GM19455 (cell line): ENCODE data around the gene ELOVL6.
"Not testable (repeated sequence)": the region's sequence is repeated elsewhere in the genome, so short reads cannot be mapped to it uniquely, and the experiment has no call there.

ENCODE experiments used
- ATAC-seq: cut with Tn5 transposase; IDR thresholded peaks from one replicate; pipeline ENCODE4 v1.9.1; 2021; ENCODE audit not compliant: unreplicated experiment

ELOVL6 gene

DNA sequence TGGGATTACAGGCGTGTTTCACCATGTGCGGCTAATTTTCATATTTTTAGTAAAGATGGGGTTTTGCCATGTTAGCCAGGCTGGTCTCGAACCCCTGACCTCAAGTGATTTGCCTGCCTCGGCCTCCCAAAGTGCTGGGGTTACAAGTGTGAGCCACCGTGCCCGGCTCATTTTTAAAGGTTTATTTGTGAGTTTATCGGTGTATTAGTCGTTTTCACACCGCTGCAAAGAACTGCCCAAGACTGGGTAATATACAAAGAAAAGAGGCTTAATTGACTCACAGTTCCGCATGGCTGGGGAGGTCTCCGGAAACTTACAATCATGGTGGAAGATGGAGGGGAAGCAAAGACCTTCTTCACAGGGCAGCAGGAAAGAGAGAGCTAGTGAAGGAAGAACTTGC is 159.3 kb downstream of the ELOVL6 start:
- not testable (repeated sequence) for ATAC-seq

DNA sequence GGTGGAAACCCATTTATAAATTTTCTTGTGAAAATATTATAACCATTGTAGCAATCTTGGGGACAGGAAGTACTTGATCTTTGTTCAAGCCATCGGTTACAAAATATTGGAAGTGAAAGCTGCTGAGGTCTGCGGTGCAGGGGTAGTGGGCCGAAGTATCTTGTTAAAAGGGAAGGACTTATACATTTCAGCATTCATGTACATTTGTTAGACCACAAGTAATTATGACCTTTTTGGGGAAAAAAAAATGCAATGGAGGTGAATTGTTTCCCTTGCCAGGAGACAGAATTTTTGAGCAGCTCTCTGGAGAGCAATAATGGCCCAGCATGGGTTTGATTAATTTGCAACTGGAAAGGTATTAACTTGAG is 164.4 kb downstream of the ELOVL6 start:
- peak; percentile 96 for ATAC-seq

DNA sequence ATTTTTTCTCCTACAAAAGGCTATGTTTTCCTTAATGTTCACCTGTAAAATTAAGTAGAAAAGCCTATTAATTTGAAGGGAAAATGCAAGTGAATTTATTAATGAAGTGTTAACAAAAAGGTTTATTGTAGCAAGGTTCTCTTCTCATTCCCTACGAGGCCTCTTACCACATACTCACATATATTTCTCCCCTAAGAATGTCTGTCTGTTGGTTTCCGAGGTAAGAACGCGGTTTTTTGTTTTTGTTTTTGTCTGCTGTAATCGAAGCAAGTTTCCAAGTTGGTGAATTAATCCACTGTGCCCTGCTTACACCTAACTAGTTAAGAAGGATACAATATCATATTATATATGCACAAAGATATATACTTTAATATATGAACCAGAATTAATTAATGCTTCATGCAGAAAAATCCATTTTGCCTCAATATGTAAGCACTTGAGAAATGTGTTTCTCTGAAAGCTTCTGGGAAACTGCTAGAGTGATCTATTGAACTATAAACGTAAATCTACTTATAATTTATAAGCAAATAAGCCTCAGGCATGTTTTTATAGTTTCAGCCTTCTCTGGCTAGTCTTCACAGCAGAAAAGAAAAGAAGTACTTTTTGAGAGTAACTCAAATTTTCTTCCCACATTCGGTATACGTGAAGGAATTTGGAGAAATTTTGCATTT is 164.9 kb downstream of the ELOVL6 start:
- ATAC-seq: no peak

DNA sequence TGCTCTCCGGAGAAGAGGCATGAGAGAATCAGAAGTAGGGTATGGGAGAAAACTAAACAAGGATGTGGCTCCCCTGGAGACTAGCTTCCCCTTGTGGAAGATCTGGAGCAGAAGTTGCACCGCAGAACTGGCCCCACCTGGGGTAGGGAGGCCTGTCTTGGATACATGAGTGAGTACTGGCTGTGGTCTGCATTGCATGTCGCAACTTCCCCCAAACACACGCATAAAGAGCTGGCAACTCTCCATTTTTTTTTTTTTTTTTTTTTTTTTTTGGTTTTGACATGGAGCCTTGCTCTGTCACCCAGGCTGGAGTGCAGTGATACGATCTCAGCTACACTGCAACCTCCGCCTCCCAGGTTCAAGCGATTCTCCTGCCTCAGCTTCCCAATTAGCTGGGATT is 165.8 kb downstream of the ELOVL6 start:
- no peak for ATAC-seq

DNA sequence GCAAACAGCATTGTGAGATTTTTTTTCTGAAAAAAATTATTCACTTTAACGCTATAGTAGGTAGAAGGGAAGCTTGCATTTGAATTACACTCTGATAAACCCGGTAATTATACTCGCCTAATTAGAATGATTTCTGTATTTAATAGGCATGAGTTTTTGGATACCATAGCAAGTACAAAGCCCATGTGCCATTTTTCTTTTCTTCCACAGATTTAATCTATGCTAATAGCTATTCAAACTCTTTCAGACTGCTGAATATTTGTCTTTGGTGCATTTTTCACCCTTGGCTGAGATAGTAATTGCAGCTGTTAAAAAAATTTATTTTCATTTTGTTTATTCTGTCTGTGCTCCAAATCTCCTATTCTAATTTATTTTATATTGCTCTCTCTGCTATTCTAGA is 172.7 kb downstream of the ELOVL6 start:
- no peak for ATAC-seq

DNA sequence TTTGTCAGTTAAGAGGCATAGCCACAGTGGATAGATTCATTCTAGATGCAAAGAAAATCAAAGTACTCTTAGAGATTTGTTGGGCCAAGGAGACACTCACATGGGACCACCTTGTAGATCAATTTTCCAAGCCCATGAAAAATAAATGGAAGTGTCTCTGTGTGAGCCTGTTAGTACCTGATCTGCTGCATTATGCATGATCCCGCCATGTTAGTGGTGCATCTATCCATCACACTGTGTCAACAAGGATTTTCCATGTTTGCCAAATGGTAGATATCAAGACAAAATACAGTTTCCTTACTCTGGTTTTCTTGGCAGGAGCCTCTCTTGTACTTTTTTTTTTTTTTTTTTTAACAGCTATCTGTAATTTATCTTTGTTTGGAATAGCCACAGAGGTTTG is 173.4 kb downstream of the ELOVL6 start:
- ATAC-seq: no peak

DNA sequence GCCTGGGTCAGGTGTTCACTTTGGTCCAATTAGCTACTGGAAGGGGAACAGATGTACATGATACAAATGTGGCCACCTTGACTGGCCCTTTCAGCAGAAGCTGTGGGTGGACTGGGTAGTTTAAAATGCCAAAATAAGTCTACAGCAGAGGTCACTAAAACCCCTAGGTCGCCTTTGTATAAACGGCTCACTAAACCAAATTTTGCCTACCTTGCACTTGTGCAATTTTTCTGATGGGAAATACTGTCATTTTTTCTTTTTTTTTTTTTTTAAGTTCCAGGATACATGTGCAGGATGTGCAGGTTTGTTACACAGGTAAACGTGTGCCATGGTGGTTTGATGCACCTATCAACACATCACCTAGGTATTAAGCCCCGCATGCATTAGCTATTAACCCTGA is 176.0 kb downstream of the ELOVL6 start:
- ATAC-seq: no peak

DNA sequence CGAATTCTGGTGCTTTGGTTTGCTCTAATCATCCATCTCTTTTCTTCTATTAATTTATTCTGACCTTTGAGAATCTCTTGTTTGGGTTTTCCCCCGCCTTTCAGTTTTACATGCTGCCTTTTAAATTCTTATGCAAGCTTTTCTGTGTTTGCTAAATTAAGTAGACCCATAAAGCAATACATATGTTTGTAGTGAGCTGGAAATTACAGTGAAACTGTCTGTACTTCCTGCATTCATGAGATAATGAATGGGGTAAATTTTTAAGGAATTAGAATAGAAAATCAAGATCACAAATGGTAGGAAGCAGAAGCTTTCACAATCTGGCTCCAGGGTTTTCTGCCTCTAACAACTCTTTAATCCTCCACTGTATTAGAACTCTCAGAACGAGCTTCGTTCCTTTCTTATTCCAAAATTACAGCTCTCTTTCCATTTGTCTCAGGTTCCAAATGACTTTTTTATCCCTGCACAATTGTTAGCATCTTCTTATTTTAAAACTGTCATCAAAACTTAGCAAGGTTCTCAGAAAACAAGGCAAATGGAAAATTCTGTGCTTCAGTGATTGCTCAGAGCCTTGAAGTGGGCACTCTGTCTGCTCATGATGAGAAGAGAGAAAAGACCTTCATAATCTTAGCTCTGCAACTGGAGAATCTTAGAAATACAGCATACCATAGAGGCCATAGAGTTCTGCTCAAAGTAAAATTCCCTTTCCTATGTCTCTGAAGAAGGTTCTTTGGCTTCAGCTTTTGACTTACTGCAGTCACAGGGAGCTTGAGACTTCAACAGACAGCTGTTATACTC is 177.6 kb downstream of the ELOVL6 start:
- no peak for ATAC-seq

DNA sequence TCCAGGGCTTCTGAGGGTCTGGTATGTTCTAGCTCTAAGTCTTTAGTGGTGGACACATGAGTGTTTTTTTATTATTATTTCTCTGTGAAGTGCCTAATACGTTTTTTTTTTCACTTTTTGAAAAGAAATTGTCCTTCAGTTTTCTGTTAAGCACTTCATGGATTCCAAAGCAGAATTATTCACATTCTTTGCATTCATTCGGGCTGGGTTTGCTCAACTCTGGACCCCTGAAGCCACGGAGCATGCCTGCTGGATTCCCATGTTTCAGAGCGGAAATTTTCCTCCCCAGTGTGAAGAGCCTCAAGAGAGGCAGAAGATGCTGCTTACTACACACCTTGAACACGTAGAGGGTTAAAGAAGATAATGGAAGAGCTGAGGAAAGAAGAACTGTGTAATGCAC is 178.3 kb downstream of the ELOVL6 start:
- no peak for ATAC-seq

DNA sequence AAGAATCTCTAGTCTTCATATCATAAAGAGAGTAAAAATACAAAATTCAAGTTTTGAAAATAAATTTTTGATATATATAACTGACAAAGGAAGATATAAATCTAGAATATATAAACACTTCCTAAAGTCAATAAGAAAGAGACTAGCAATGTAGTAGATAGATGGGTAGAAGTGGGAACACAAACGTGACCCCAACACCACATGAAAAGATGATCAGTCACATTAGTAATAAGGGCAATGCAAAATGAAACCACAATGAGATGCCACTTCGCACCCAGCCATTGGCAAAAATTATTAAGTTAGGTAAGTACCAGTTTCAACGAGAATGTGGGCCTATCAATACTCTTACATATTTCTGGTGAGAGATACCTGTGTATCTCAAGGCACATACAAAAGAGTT is 179.3 kb downstream of the ELOVL6 start:
- ATAC-seq: no peak

DNA sequence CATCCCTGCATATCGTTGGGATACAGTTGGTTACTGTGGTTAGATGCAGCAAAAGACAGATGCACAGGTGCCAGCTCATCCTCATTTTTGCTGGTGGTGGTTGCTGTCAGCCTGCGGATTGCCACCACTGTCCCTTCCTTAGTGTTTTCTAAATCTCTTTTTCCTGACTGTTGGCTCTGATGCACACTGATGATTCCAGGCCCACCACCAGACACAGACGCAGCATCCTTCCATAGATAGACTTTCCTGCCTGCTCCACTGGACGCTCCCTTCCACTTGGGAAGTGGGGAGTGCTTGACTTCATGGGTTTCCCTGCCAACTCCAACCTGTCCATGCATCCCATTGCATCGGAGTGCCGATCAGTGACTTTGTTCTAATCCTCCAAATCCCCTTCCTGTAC is 184.2 kb downstream of the ELOVL6 start:
- no peak for ATAC-seq

DNA sequence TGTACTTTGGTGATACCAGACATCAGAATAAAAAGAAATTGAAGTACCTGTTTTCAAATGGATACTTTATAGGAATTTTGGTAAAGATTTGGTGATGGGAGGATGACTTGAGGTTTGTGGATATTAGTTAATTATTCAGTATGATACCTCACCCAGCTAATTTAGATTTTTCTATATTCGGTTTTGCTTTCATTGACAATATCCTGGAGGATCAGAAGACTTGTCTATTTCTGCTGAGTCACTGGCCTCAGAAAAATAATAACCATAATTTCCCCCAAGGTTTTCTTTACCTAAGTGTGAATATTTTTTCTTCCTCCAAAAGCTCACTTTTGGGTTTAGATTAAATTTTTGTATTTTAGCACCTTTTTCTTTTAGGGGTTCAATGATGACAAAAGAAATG is 185.5 kb downstream of the ELOVL6 start:
- no peak for ATAC-seq

DNA sequence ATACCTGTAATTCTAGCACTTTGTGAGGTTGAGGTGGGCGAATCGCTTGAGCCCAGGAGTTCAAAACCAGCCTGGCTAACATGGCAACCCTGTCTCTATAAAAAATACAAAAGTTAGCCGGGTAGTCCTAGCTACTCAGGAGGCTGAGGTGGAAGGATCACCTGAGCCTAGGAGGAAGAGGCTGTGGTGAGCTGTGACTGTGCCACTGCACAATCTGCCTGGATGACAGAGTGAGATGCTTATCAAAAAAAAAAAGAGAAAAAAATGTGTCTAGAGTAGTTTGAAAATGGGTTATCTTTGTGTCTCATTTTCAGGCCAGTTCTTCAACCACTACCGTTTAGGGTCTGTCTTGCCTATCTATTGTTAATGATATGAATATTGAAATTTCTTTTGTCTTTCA is 187.6 kb downstream of the ELOVL6 start:
- no peak for ATAC-seq

DNA sequence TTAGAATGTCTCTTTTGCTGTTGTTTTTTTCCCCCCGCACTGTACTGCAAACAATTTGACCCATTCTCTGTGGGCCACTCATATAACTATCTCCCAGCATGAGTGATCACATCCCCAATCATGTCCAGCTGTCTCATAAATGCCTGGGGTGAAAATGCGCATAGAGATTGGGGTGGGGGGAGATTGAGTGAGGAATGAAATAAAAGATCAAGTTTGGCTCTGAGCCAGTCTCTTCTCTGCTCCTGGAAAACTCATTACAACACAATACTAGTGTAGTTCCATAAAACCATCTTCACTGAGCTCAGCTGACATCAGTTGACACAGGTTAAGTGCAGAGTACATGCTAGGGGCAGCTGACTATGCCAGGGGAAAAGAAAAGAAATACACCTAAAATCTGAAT is 188.9 kb downstream of the ELOVL6 start:
- no peak for ATAC-seq

DNA sequence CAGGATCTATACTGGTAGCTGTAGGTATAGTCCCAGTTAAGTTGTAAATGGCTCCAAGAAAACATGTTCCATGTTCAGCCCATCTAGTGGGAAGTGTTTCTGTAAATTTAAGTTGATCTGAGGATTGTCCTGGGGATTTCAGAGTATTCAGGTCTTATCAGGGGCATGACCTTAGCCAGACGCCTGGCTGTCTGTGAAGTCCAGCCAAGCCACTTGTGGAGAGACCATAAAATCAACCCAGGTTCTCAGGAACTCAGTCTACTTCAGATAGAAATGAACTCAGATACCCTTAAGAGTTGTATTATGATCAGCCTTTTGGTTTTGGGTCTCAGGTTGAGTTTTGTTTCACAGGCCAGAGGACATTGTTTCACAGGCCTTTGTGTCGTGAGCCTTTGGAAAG is 189.9 kb downstream of the ELOVL6 start:
- ATAC-seq: no peak

DNA sequence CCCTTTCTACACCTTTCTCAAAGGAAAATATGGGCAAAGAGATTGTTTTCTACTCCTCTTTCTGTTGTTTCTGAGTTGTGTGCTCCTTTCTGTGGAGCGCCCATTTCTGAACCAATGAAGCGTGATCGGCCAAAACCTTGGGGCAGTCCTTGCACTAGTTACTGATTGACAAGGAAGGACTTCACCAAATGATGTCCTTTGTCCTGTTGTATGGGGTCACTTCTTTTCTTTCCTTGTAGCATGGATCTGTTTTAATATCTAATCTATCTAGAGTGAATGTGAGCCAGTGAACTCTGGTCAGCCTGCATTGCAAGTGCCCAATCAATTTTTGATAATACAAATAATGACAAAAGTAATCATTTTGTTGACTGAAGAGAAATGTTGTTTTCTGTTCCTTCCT is 191.2 kb downstream of the ELOVL6 start:
- no peak for ATAC-seq

DNA sequence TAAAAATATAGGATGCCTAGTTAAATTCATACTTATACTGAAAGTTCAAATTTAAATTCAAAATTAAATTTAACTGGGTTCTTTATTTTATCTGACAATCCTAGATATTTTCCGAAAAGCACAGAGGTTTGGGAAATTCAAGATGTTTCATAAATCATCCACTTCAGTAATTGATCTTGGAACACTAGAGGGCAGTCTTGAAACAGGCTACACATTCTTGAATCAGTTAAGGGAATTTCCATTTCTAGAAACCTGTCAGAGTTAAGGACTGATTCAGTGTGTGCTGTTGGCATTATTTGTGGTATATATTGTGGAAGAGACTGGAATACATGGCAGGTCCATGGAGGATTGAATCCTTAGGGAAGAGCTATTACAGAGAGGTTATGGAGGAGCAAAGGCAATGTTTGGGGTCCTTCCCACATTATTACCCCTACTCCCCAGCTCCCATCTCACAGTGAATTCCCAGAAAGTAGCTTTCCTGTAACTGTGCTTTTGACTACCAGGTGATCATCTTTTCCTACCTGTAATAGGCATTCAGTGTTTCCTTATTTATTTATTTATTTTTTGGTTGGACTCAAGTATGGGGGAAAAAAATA is 192.9 kb downstream of the ELOVL6 start:
- ATAC-seq: peak; percentile 81

DNA sequence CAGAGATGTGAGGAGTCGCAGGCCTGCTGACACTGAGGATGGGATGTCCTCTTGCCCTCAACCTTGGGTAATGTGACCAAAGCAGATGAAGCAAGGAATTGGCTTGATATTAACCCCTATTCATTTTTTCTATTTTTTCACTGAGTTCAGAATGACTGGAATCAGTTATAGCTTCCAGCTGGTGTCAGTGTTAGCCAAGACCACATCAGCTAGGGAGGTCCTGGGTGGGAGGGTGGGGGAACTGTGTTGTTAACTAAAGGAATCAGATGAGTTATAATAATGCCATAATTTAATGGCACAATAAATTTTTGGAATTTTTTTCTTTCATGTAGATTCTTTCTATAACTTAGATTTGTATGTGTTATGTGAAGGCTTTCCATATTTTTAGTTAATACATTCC is 193.9 kb downstream of the ELOVL6 start:
- no peak for ATAC-seq

DNA sequence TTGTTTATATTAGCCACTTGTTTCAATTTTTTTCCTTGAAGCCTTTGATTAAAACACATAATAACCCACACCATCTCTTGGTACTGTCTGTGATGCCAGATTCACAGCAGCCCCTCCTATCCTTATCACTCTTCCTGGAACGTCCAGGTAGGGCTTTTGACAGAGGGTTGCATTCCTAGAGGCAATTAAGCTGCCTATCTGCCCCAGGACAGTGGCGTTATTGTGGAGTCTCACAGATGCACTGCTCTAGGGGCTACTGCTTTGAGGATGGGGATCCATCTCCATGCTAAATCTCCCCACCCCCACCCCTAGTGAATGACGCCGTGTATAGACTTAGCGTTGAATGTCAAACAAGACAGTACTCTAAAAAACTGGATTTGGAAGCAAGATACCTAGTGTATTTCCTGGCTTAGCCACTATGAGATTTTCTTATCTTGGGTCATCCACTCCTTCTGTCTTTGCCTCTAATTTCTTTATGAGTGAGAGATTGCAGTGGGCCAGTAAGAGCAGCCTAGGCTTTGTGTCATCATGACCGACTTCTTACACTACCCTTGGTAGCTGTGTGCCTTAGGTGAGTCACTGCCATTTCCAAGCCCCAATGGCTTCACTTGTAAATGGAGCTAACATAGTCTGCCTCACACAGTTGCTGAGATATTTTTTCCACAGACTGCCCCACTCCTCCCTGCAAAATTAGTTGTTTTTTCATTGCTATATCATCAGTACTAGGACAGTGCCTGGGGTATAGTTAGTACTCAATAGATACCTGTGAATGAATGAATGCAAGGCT is 194.8 kb downstream of the ELOVL6 start:
- no peak for ATAC-seq

DNA sequence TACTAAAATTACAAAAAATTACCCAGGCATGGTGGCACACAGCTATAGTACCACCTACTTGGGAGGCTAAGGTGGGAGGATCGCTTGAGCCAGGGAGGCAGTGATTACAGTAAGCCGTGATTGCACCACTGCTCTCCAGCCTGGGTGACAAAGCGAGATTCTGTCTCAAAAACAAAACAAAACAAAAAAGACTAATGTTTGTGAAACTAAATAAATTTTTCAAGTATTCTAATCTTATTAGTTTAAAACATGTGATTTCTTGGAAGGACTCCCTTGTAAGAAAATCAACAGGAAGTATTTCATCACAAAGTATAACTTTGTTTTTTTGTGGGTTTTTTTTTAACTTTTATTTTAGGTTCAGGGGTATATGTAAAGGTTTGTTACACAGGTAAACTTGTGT is 196.1 kb downstream of the ELOVL6 start:
- ATAC-seq: no peak

DNA sequence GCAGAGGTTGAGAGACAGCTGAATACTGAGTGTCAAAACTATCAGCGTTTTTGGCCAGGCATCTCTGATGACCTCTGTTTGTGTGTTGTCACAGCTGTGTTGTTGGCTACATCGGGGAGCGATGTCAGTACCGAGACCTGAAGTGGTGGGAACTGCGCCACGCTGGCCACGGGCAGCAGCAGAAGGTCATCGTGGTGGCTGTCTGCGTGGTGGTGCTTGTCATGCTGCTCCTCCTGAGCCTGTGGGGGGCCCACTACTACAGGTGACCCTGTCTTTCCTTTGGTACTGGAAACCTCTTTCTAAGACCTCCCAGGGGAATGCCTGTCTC is 198.9 kb downstream of the ELOVL6 start:
- ATAC-seq: no peak
